Measurements from ENCODE around the gene XPO5. TPM values are rescaled to one million over a fixed set of nuclear protein-coding genes. Genes with fewer than 3 reads are reported as not detected.
"Not testable (repeated sequence)": the region's sequence is repeated elsewhere in the genome, so short reads cannot be mapped to it uniquely, and the experiment has no call there.

Gene XPO5
- total RNA-seq, 2 donors from 2014 or later: 109 to 110 TPM

DNA sequence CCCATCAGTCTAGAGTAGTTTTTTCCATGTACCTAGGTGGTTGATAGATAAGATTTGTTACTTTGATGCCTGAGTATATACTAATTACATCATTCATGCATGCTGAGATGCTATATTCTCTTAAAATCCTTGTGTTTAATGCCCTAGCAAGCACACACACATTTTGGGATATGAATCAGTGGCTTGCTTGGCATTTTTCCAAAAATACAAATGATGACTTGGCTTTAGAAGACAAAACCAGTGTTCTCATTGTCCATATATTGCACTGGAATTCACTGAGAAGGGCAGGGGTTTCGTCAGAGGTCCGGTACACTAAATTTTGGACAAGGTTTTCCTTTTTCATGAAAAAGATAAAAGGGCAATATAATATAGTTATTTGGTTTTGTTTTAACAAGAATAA, 28.3 kb upstream of the XPO5 start:
- peaks cover 16 to 17% of the 10 kb centered on the region in 2 donors for H3K36me3 Mint-ChIP-seq
- ATAC-seq (no peak), DNase-seq (ENCODE audit: low spot score in 2 of 2) (no peak)
- H3K27ac Mint-ChIP-seq: no peak overlapping the region
- H3K9me3 Mint-ChIP-seq: no peaks in the 10 kb centered on the region

DNA sequence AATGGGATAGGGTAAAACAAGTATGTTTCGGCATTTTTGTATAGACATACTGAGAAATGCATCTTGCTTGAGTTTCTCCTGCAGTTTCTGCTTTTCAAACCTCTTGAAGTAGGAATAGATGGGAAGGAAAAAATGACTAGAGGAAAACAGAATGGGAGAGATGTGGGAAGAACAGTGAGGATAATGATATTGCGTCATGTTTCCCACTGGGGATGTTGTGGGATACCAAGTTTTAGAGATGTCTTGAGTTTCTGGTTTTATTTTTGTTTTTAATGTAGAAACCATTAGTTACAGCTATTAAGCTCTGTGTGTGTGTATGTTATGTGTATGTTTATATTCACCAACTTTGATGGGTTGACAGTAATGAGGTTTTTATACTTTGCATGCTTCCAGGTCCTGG, 24.8 kb upstream of the XPO5 start:
- DNase-seq (ENCODE audit: low spot score in 2 of 2): no peak
- H3K9me3 Mint-ChIP-seq: no peaks in the 10 kb centered on the region
- ATAC-seq: no peak
- H3K27ac Mint-ChIP-seq: peak overlapping the region in 1 of 2 donors; percentile 12
- H3K36me3 Mint-ChIP-seq: peaks cover 12 to 16% of the 10 kb centered on the region in 2 donors

- Mint-ChIP-seq H3K9me3 (no peaks in the 10 kb centered on the region), H3K36me3 (peaks cover 0 to 12% of the 10 kb centered on the region in 2 donors), H3K27ac (no peak overlapping the region)
- no peak for DNase-seq (ENCODE audit: low spot score in 2 of 2)
- no peak for ATAC-seq
Measured at GRCh38 chr6:43593938-43594337, 18.1 kb upstream of the XPO5 start.

- not testable (repeated sequence) for DNase-seq (ENCODE audit: low spot score in 2 of 2); H3K27ac Mint-ChIP-seq; ATAC-seq; H3K9me3 Mint-ChIP-seq
- H3K36me3 Mint-ChIP-seq: peaks cover 10 to 18% of the 10 kb centered on the region in 2 donors
Measured at GRCh38 chr6:43589564-43589963, 13.7 kb upstream of the XPO5 start.

- no peak overlapping the region for H3K27ac Mint-ChIP-seq
- no peaks in the 10 kb centered on the region for H3K9me3 Mint-ChIP-seq
- DNase-seq (ENCODE audit: low spot score in 2 of 2): no peak
- H3K36me3 Mint-ChIP-seq: peaks cover 10 to 31% of the 10 kb centered on the region in 2 donors
- ATAC-seq: no peak
Measured at GRCh38 chr6:43588194-43588593, 12.4 kb upstream of the XPO5 start.

DNA sequence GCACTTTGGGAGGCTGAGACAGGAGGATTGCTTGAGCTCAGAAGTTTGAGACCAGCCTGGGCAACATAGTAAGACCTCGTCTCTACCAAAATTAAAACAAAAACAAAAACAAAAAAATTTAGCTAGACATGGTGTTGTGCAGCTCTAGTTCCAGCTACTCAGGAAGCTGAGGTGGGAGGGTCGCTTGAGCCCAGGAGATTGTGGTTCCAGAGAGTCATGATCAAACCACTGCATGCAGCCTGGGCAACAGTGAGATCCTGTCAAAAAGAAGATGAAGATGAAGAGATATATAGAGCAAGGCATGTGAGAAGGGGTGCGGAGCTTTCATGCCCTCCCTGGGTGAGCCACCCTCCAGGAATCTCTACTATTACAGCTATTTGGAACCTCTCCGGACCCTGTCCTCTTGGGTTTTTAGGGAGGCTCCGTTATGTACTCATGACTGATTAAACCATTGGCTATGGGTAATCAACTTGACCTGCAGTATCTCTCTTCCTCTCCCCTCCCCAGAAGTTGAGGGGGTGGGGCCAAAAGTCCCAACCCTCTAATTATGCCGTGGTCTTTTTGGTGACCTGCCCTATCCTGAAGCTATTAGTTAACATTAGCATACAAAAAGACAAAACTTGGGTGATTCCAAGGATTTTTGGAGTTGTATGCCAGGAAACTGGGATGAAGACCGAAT, 9.2 kb upstream of the XPO5 start:
- no peak for ATAC-seq
- Mint-ChIP-seq H3K27ac (peak overlapping the region in 1 of 2 donors; percentile 31), H3K9me3 (no peaks in the 10 kb centered on the region), H3K36me3 (peaks cover 14 to 32% of the 10 kb centered on the region in 2 donors)
- DNase-seq (ENCODE audit: low spot score in 2 of 2): no peak

- DNase-seq (ENCODE audit: low spot score in 2 of 2): no peak
- no peak for ATAC-seq
- Mint-ChIP-seq H3K36me3 (peaks cover 14 to 38% of the 10 kb centered on the region in 2 donors), H3K9me3 (no peaks in the 10 kb centered on the region), H3K27ac (no peak overlapping the region)
Measured at GRCh38 chr6:43582911-43583310, 7.1 kb upstream of the XPO5 start.

DNA sequence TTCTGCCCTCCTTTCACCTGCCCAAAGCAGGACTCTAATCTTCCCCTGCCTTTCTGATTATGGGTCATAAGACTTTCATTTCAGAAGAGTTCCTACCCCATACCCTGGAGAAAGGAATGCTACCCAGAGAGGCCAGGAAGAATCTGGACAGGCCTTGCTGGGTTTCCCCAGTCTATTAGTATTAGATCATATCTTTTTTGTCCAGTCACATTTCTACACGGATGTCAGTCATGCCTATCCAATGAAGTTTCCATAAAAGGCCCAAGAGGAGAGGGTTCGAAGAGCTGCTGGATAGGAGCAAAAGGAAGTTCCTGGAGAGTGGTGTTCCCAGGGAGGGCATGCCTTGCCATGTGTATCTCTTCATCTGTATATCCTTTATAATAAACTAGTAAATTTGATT, 3.3 kb upstream of the XPO5 start:
- Mint-ChIP-seq H3K36me3 (peaks cover 36 to 58% of the 10 kb centered on the region in 2 donors), H3K9me3 (no peaks in the 10 kb centered on the region), H3K27ac (no peak overlapping the region)
- ATAC-seq (no peak), DNase-seq (ENCODE audit: low spot score in 2 of 2) (no peak)

GRCh38 chr6:43578748-43579147, 2.9 kb upstream of the XPO5 start:
- H3K9me3 Mint-ChIP-seq: no peaks in the 10 kb centered on the region
- H3K36me3 Mint-ChIP-seq: peaks cover 36 to 54% of the 10 kb centered on the region in 2 donors
- DNase-seq (ENCODE audit: low spot score in 2 of 2) (no peak), ATAC-seq (no peak)
- no peak overlapping the region for H3K27ac Mint-ChIP-seq

GRCh38 chr6:43575105-43575771, 600 bp downstream of the XPO5 start:
- Mint-ChIP-seq H3K27ac (peak overlapping the region; percentile 89 to 97), H3K9me3 (no peaks in the 10 kb centered on the region), H3K36me3 (peaks cover 37 to 63% of the 10 kb centered on the region in 2 donors)
- ATAC-seq (peak in 1 of 2 donors; percentile 54), DNase-seq (ENCODE audit: low spot score in 2 of 2) (no peak)

GRCh38 chr6:43572015-43572414, 3.8 kb downstream of the XPO5 start:
- Mint-ChIP-seq H3K36me3 (peaks cover 37 to 47% of the 10 kb centered on the region in 2 donors), H3K27ac (peak overlapping the region in 1 of 2 donors; percentile 79), H3K9me3 (no peaks in the 10 kb centered on the region)
- ATAC-seq (no peak), DNase-seq (ENCODE audit: low spot score in 2 of 2) (no peak)

DNA sequence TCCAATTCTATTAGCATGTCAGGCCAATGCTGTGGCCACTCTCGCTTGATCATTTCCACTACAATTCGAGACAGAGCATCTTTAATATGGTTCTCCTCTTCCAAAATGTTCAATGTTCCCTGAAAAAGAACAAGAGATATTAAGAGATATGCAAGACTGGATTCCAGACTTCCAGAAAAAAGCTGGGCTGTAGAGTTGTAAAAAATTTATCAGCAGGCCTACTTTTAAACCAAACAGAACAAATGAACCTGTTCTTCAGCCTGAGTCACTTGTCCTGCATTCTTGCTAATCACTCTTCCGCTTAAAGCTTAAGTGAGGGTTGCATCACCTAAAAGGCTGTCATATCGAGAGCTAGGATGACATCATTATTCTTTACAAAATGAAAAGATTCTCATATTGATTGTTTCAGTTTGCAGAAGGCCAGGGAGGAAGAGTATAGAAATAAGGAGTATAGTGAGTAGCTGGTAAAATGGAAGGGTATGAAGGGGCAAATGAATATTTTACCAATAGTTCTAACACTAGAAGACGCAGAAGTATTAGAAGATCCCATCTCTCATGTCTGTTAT, 4.9 kb downstream of the XPO5 start:
- Mint-ChIP-seq H3K27ac (peak overlapping the region; percentile 47 to 79), H3K36me3 (peaks cover 26 to 38% of the 10 kb centered on the region in 2 donors), H3K9me3 (no peaks in the 10 kb centered on the region)
- DNase-seq (ENCODE audit: low spot score in 2 of 2) (no peak), ATAC-seq (peak; percentile 30 to 66)

DNA sequence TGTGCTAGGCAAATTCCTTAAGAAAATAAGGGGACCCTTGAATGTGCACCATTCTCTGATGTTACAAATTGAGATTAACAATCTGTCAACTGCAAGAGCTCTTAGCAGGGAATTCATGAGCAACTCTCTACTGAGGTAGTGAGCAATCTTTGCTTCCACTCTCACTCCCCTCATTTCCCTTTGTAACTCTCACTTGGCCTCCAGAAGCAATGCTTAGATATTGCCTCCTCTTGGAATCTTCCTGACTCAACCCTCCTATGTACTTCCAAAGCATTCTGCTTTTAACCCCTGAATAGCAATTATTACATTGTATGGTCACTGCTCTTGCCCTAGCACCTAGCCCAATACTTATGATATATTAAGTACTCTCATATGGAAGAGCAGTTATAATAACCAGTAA, 16.5 kb downstream of the XPO5 start:
- ATAC-seq (no peak), DNase-seq (ENCODE audit: low spot score in 2 of 2) (no peak)
- H3K9me3 Mint-ChIP-seq: no peaks in the 10 kb centered on the region
- H3K27ac Mint-ChIP-seq: no peak overlapping the region
- peaks cover 8 to 18% of the 10 kb centered on the region in 2 donors for H3K36me3 Mint-ChIP-seq

- DNase-seq (ENCODE audit: low spot score in 2 of 2); H3K9me3 Mint-ChIP-seq; H3K27ac Mint-ChIP-seq; ATAC-seq: not testable (repeated sequence)
- H3K36me3 Mint-ChIP-seq: peaks cover 18 to 20% of the 10 kb centered on the region in 2 donors
Measured at GRCh38 chr6:43557620-43558019, 18.2 kb downstream of the XPO5 start.

DNA sequence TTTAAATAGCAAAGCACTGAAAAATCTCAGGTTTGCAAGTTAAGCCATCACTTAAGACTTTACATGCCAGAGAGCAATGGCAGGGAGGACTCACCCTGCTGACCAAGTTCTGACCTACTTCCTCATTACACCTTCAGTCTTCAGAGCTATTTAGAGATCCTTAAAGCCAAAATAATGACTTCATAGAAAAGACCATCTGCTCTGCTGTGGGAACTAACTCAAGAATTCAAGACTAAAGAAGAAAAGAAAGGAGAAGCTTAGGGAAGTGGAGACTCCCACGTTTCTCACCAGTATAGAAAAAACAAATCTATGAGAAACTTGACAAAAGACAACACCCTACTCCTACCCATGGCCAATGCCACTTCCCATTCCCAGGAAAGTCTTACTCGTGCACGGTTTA, 28.6 kb downstream of the XPO5 start:
- H3K27ac Mint-ChIP-seq: peak overlapping the region; percentile 46 to 51
- ATAC-seq: no peak

GRCh38 chr6:43544461-43544860, 31.4 kb downstream of the XPO5 start:
- no peak overlapping the region for H3K27ac Mint-ChIP-seq
- H3K9me3 Mint-ChIP-seq: no peaks in the 10 kb centered on the region
- ATAC-seq: no peak
- peaks cover 6 to 30% of the 10 kb centered on the region in 2 donors for H3K36me3 Mint-ChIP-seq
- no peak for DNase-seq (ENCODE audit: low spot score in 2 of 2)

More for the DNA sequence above, 28.6 kb downstream of the XPO5 start:
- Mint-ChIP-seq H3K9me3 (no peaks in the 10 kb centered on the region), H3K36me3 (peaks cover 15 to 30% of the 10 kb centered on the region in 2 donors)
- DNase-seq (ENCODE audit: low spot score in 2 of 2): no peak

DNA sequence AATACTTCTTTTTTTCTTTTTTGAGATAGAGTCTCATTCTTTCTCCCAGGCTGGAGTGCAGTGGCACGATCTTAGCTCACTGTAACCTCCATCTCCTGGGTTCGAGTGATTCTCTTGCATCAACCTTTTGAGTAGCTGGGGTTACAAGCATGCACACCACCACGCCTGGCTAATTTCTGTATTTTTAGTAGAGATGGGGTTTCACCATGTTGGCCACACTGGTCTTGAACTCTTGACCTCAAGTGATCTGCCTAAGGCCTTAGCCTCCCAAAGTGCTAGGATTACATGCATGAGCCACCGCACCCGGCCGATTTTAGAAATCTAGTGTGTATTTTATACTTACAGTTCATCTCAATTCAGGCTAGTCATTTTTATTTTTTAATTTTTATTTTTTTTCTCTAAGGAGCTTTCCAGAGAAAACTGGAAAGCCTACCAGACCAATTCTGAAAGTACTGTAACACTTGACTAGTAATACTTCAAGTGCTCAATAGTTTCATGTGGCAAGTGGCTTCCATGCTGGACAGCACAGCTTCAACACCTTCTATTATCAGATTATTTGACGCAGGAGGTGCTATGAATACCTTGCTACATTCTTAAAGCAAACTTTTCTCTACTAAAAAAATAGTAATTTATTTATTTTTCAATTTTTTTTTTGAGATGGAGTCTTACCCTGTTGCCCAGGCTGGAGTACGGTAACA, 33.9 kb downstream of the XPO5 start:
- ATAC-seq (no peak), DNase-seq (ENCODE audit: low spot score in 2 of 2) (no peak)
- Mint-ChIP-seq H3K9me3 (no peaks in the 10 kb centered on the region), H3K27ac (peak overlapping the region in 1 of 2 donors; percentile 48), H3K36me3 (peaks cover 10 to 26% of the 10 kb centered on the region in 2 donors)
